ENCODE results near the gene FIBP. TPM values are rescaled to one million over a fixed set of nuclear protein-coding genes. Genes with fewer than 3 reads are reported as not detected.
A peak's percentile ranks its signal among the peaks of the same experiment; 100 is the strongest.

FIBP gene
- polyA plus RNA-seq, 6 donors from 2014 or later, result 91.2 to 191 (median 107) TPM

GRCh38 chr11:65844231-65844872 is 43.9 kb downstream of the FIBP start:
- Mint-ChIP-seq H3K4me3 (no peak overlapping the region), H3K27ac (peak overlapping the region in 1 of 6 donors; percentile 9), H3K36me3 (no peaks in the 10 kb centered on the region), H3K27me3 (no peaks in the 10 kb centered on the region), H3K9me3 (no peaks in the 10 kb centered on the region), H3K4me1 (no peaks in the 10 kb centered on the region)
- ATAC-seq (ENCODE audit: low read depth in 2 of 2) (no peak), DNase-seq (no peak)

GRCh38 chr11:65843811-65844210 is 44.5 kb downstream of the FIBP start:
- peak overlapping the region in 1 of 6 donors; percentile 42 for H3K27ac Mint-ChIP-seq
- ATAC-seq (ENCODE audit: low read depth in 2 of 2) (no peak), DNase-seq (no peak)
- no peaks in the 10 kb centered on the region for H3K9me3 Mint-ChIP-seq
- H3K4me3 Mint-ChIP-seq, result no peak overlapping the region
- H3K4me1 Mint-ChIP-seq, result no peaks in the 10 kb centered on the region
- H3K36me3 Mint-ChIP-seq, result no peaks in the 10 kb centered on the region
- H3K27me3 Mint-ChIP-seq, result no peaks in the 10 kb centered on the region

GRCh38 chr11:65842144-65842543 is 46.1 kb downstream of the FIBP start:
- no peak overlapping the region for H3K4me3 Mint-ChIP-seq
- no peaks in the 10 kb centered on the region for H3K9me3 Mint-ChIP-seq
- DNase-seq (no peak), ATAC-seq (ENCODE audit: low read depth in 2 of 2) (no peak)
- H3K4me1 Mint-ChIP-seq, result no peaks in the 10 kb centered on the region
- H3K27me3 Mint-ChIP-seq, result no peaks in the 10 kb centered on the region
- H3K36me3 Mint-ChIP-seq, result no peaks in the 10 kb centered on the region
- no peak overlapping the region for H3K27ac Mint-ChIP-seq

- Mint-ChIP-seq H3K4me3 (no peak overlapping the region), H3K27ac (no peak overlapping the region), H3K4me1 (peaks cover 2 to 16% (median 7%) of the 10 kb centered on the region in 3 donors), H3K36me3 (no peaks in the 10 kb centered on the region), H3K27me3 (no peaks in the 10 kb centered on the region), H3K9me3 (peaks cover 0 to 6% (median 0%) of the 10 kb centered on the region in 7 donors)
- ATAC-seq (ENCODE audit: low read depth in 2 of 2) (peak in 1 of 2 donors; percentile 2), DNase-seq (no peak)
Measured at GRCh38 chr11:65834202-65834601, 54.1 kb downstream of the FIBP start.

Other genes with a start within 250 kb of the FIBP start
- gene RELA, start 225.6 kb downstream of the FIBP start, polyA plus RNA-seq (ENCODE audit: low read depth in 6 of 6), result 10 to 100 TPM; 36.3 to 72.2 (median 48.6) TPM
- 10 to 100 TPM; 38.9 to 71.8 (median 63.6) TPM for gene KAT5, start 176.2 kb downstream of the FIBP start, polyA plus RNA-seq (ENCODE audit: low read depth in 6 of 6)
- 100 to 1,000 TPM in 3 of 6 donors, 10 to 100 TPM in 3; 59.3 to 126 (median 99.1) TPM for gene RNASEH2C, start 167.7 kb downstream of the FIBP start, polyA plus RNA-seq (ENCODE audit: low read depth in 6 of 6)
- gene AP5B1, start 107.5 kb downstream of the FIBP start, polyA plus RNA-seq (ENCODE audit: low read depth in 6 of 6), result 10 to 100 TPM in 2 of 6 donors, 1 to 10 TPM in 4; 3.4 to 17.2 (median 9.6) TPM
- gene OVOL1, start 101.4 kb downstream of the FIBP start, polyA plus RNA-seq (ENCODE audit: low read depth in 6 of 6), result not detected
- 1 to 10 TPM in 5 of 6 donors, not detected in 1; 1.2 to 2.6 (median 1.7) TPM for gene SNX32, start 54.5 kb downstream of the FIBP start, polyA plus RNA-seq (ENCODE audit: low read depth in 6 of 6)
- 1,000 to 10,000 TPM; 1,822 to 2,570 (median 2,214) TPM for gene CFL1, start 30.3 kb downstream of the FIBP start, polyA plus RNA-seq (ENCODE audit: low read depth in 6 of 6)
- gene MUS81, start 28.0 kb downstream of the FIBP start, polyA plus RNA-seq (ENCODE audit: low read depth in 6 of 6), result 10 to 100 TPM in 5 of 6 donors, 1 to 10 TPM in 1; 3.2 to 32.0 (median 22.8) TPM
- gene EFEMP2, start 15.7 kb downstream of the FIBP start, polyA plus RNA-seq (ENCODE audit: low read depth in 6 of 6), result 1 to 10 TPM in 2 of 6 donors, under 1 TPM in 1, not detected in 3; 0.29 to 1.5 (median 1.1) TPM
- gene CTSW, start 8.6 kb downstream of the FIBP start, polyA plus RNA-seq (ENCODE audit: low read depth in 6 of 6), result 1 to 10 TPM in 5 of 6 donors, under 1 TPM in 1; 0.68 to 7.2 (median 3.0) TPM
- gene CCDC85B, start 2.2 kb upstream of the FIBP start, polyA plus RNA-seq (ENCODE audit: low read depth in 6 of 6), result 10 to 100 TPM; 22.4 to 62.8 (median 45.3) TPM
- gene FOSL1, start 11.9 kb upstream of the FIBP start, polyA plus RNA-seq (ENCODE audit: low read depth in 6 of 6), result under 1 TPM in 3 of 6 donors, not detected in 3; 0.25 to 0.34 (median 0.27) TPM
- 10 to 100 TPM; 48.5 to 79.3 (median 68.4) TPM for gene C11orf68, start 30.6 kb upstream of the FIBP start, polyA plus RNA-seq (ENCODE audit: low read depth in 6 of 6)
- 10 to 100 TPM; 57.3 to 89.8 (median 71.1) TPM for gene DRAP1, start 31.0 kb upstream of the FIBP start, polyA plus RNA-seq (ENCODE audit: low read depth in 6 of 6)
- gene TSGA10IP, start 57.0 kb upstream of the FIBP start, polyA plus RNA-seq (ENCODE audit: low read depth in 6 of 6), result not detected
- gene SART1, start 73.3 kb upstream of the FIBP start, polyA plus RNA-seq (ENCODE audit: low read depth in 6 of 6), result 10 to 100 TPM; 13.9 to 39.7 (median 18.3) TPM
- 10 to 100 TPM in 5 of 6 donors, 1 to 10 TPM in 1; 4.9 to 34.2 (median 20.1) TPM for gene EIF1AD, start 113.7 kb upstream of the FIBP start, polyA plus RNA-seq (ENCODE audit: low read depth in 6 of 6)
- gene BANF1, start 114.0 kb upstream of the FIBP start, polyA plus RNA-seq (ENCODE audit: low read depth in 6 of 6), result 100 to 1,000 TPM; 162 to 247 (median 189) TPM
- gene CST6, start 123.5 kb upstream of the FIBP start, polyA plus RNA-seq (ENCODE audit: low read depth in 6 of 6), result not detected
- gene CATSPER1, start 138.0 kb upstream of the FIBP start, polyA plus RNA-seq (ENCODE audit: low read depth in 6 of 6), result under 1 TPM in 1 of 6 donors, not detected in 5; 0.11 TPM
- gene GAL3ST3, start 160.7 kb upstream of the FIBP start, polyA plus RNA-seq (ENCODE audit: low read depth in 6 of 6), result not detected
- 100 to 1,000 TPM in 1 of 6 donors, 10 to 100 TPM in 5; 68.8 to 106 (median 85.2) TPM for gene SF3B2, start 163.9 kb upstream of the FIBP start, polyA plus RNA-seq (ENCODE audit: low read depth in 6 of 6)
- gene PACS1, start 181.8 kb upstream of the FIBP start, polyA plus RNA-seq (ENCODE audit: low read depth in 6 of 6), result 100 to 1,000 TPM in 1 of 6 donors, 10 to 100 TPM in 5; 44.3 to 133 (median 57.3) TPM

Measured in naive B cell (primary cell).